CD4-positive, alpha-beta T cell treated with Interleukin-10 for 1 hour (primary cell): ENCODE results near the gene GRK3.
"Not testable (repeated sequence)": the region's sequence is repeated elsewhere in the genome, so short reads cannot be mapped to it uniquely, and the experiment has no call there.

Experiments used
- DNase-seq: peaks from one replicate; pipeline ENCODE4 v3.0.0-alpha.2; 2020

Gene GRK3

GRCh38 chr22:25706197-25706596 lies 141.7 kb downstream of the GRK3 start:
- no peak for DNase-seq

GRCh38 chr22:25708430-25708829 lies 144.0 kb downstream of the GRK3 start:
- DNase-seq, result not testable (repeated sequence)

- DNase-seq, result no peak
These were observed 145.3 kb downstream of the GRK3 start for GRCh38 chr22:25709758-25710157.

- DNase-seq, result no peak
These were observed 146.0 kb downstream of the GRK3 start for GRCh38 chr22:25710501-25710900.

- DNase-seq, result no peak
These were observed 147.0 kb downstream of the GRK3 start for GRCh38 chr22:25711491-25711890.

- DNase-seq, result no peak
These were observed 148.4 kb downstream of the GRK3 start for GRCh38 chr22:25712661-25713400.

GRCh38 chr22:25714070-25714469 lies 149.6 kb downstream of the GRK3 start:
- DNase-seq, result no peak

GRCh38 chr22:25714739-25715138 lies 150.3 kb downstream of the GRK3 start:
- no peak for DNase-seq

GRCh38 chr22:25716637-25717036 lies 152.2 kb downstream of the GRK3 start:
- no peak for DNase-seq

- no peak for DNase-seq
These were observed 153.8 kb downstream of the GRK3 start for GRCh38 chr22:25718135-25718840.

GRCh38 chr22:25722223-25722622 lies 157.7 kb downstream of the GRK3 start:
- DNase-seq, result no peak

GRCh38 chr22:25722626-25723025 lies 158.2 kb downstream of the GRK3 start:
- DNase-seq, result no peak

GRCh38 chr22:25726241-25726640 lies 161.8 kb downstream of the GRK3 start:
- no peak for DNase-seq

GRCh38 chr22:25728071-25728470 lies 163.6 kb downstream of the GRK3 start:
- DNase-seq, result no peak

- DNase-seq, result no peak
These were observed 164.8 kb downstream of the GRK3 start for GRCh38 chr22:25729016-25729995.

- no peak for DNase-seq
These were observed 171.2 kb downstream of the GRK3 start for GRCh38 chr22:25735650-25736049.

GRCh38 chr22:25736378-25737011 lies 172.0 kb downstream of the GRK3 start:
- DNase-seq, result peak; percentile 8

- no peak for DNase-seq
These were observed 175.3 kb downstream of the GRK3 start for GRCh38 chr22:25739659-25740344.

- no peak for DNase-seq
These were observed 177.5 kb downstream of the GRK3 start, which contains the start of gene MYO18B for GRCh38 chr22:25741692-25742626. MYO18B (plus strand) TSS chr22:25742188; CDS start chr22:25761093, 18,905 bp downstream.

- no peak for DNase-seq
These were observed 178.6 kb downstream of the GRK3 start for GRCh38 chr22:25742918-25743708.
